Thymus (tissue), 11 donors: Measurements from ENCODE around the gene CTNNA1. TPM values are rescaled to one million over a fixed set of nuclear protein-coding genes. Genes with fewer than 3 reads are reported as not detected.

Experiments
- DNase-seq, 9 donors: peaks; one replicate each; pipeline ENCODE4 v3.0.0-alpha.2; 2013; ENCODE audit warnings: low spot score in 9 of 9, low read depth in 6 of 9, missing footprints in 1 of 9
- H3K27ac ChIP-seq, 2 donors: one replicate each; pipeline ENCODE4 v1.5.1; 2013; ENCODE audit warnings: control low read depth in 1 of 2, low read depth in 1 of 2, low read length in 1 of 2, mild to moderate bottlenecking in 1 of 2, moderate library complexity in 1 of 2
- H3K27me3 ChIP-seq, 2 donors: one replicate each; pipeline ENCODE4 v1.5.1; 2013; ENCODE audit warnings: low read length in 1 of 2; ENCODE audit not compliant: control insufficient read depth in 2 of 2, insufficient read depth in 1 of 2
- H3K36me3 ChIP-seq, 2 donors: one replicate each; pipeline ENCODE4 v1.5.1; 2013; ENCODE audit warnings: low read length in 1 of 2, mild to moderate bottlenecking in 1 of 2, moderate library complexity in 1 of 2; ENCODE audit not compliant: control insufficient read depth in 2 of 2, insufficient read depth in 2 of 2
- H3K4me1 ChIP-seq, 2 donors: one replicate each; pipeline ENCODE4 v1.5.1; 2013; ENCODE audit warnings: low read length in 2 of 2; ENCODE audit not compliant: control insufficient read depth in 2 of 2, insufficient read depth in 2 of 2
- H3K4me3 ChIP-seq, 2 donors: one replicate each; pipeline ENCODE4 v1.5.1; 2013; ENCODE audit warnings: low read length in 2 of 2, control low read depth in 1 of 2, mild to moderate bottlenecking in 1 of 2
- H3K9me3 ChIP-seq, 2 donors: one replicate each; pipeline ENCODE4 v1.5.1; 2013; ENCODE audit warnings: low read length in 1 of 2, mild to moderate bottlenecking in 1 of 2; ENCODE audit not compliant: control insufficient read depth in 2 of 2, insufficient read depth in 1 of 2
- WGBS: extraction: QIAGEN DNeasy Blood & Tissue Kit; methylation state at CpG from one replicate; pipeline ENCODE4 v1.1.7; 2013; 5-methylcytosine and 5-hydroxymethylcytosine counted together
- polyA plus RNA-seq: library from polyadenylated mRNA; stranded (reverse); fragments of 200-250 nt; gene quantifications from one replicate; pipeline ENCODE4 v1.2.3, GENCODE V29; 2013
- total RNA-seq: library from RNA; stranded (reverse); fragments of 120-200 nt; gene quantifications from one replicate; pipeline ENCODE4 v1.2.4, GENCODE V29; 2013
- donor health status: healthy.

Gene CTNNA1
- total and polyA plus RNA-seq, 2 donors, result 53.4 to 67.1 TPM

DNA sequence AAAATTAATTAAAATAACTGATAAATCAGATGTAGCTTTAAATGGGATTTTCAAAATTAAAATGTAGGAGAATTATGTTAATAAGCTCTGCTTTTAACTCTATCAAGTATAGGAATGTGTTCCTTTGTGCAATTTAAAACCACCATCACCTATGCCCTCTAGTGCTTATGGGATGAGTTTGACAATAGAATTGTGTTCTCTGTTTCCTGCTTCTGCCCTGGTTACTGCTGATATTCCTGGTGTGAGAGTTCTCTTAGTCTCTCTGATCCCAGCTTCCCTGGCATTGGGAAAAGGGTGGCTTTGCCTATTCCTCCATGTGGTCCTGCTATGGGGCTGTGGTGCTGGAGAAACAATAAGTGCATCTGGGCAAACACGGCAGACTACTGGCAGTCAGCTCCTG is 113.8 kb downstream of the CTNNA1 start:
- Histone ChIP-seq H3K36me3 (no peaks in the 10 kb centered on the region), H3K27ac (no peak overlapping the region), H3K27me3 (no peaks in the 10 kb centered on the region), H3K4me1 (peaks cover 0 to 3% of the 10 kb centered on the region in 2 donors), H3K9me3 (peaks cover 3 to 7% of the 10 kb centered on the region in 2 donors), H3K4me3 (no peak overlapping the region)
- WGBS, result 97% methylated on average over 1 of the region's 1 CpG
- DNase-seq, result no peak

DNA sequence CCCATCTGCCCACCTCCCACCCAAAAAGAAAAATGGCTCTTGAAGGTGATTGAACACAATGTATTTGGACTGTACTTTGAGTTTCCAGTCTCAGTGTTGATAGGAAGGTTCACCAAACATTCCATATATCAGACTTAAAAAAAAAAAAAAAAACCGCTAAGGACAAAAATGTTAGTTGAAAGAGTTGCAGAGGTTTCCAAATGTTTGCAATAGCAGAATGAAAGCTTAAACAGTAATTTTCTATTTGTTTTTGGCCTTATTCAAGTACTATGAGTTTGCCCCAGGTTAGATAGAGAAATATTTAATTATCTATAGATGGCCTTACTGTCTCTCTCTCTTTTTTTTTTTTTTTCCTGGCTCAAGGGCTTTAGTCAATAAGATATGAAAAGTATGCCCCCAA is 115.8 kb downstream of the CTNNA1 start:
- H3K27ac ChIP-seq, result no peak overlapping the region
- H3K36me3 ChIP-seq, result no peaks in the 10 kb centered on the region
- 98% methylated on average over 1 of the region's 1 CpG for WGBS
- H3K9me3 ChIP-seq, result no peaks in the 10 kb centered on the region
- no peak for DNase-seq
- H3K4me1 ChIP-seq, result peaks cover 0 to 3% of the 10 kb centered on the region in 2 donors
- H3K4me3 ChIP-seq, result no peak overlapping the region
- no peaks in the 10 kb centered on the region for H3K27me3 ChIP-seq

- H3K4me1 ChIP-seq, result peaks cover 0 to 3% of the 10 kb centered on the region in 2 donors
- H3K4me3 ChIP-seq, result no peak overlapping the region
- 91% methylated on average over 5 of the region's 5 CpGs for WGBS
- no peaks in the 10 kb centered on the region for H3K36me3 ChIP-seq
- peak overlapping the region in 1 of 2 donors; percentile 2 for H3K27ac ChIP-seq
- no peak for DNase-seq
- no peaks in the 10 kb centered on the region for H3K9me3 ChIP-seq
- H3K27me3 ChIP-seq, result no peaks in the 10 kb centered on the region
These were observed 116.7 kb downstream of the CTNNA1 start for GRCh38 chr5:138869763-138870500.

DNA sequence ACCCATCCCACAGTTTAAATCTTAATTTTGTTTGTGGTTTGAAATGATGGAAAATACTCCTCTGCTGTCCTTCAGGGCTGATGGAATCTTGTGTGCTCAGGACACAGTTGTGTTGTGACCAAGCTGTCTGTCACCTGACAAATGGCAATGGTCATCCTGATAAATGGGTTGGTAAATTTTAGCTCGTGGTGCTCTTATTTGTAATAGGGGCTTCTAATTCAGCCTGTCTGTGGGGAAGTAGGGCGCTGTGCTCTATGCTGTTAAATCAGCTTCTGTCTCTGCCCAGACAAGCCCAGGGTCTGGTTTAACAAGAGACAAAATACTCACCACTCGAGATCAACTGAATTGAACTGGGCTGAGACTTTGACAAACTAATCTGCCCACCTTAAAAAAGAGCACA is 117.4 kb downstream of the CTNNA1 start:
- H3K4me3 ChIP-seq, result no peak overlapping the region
- H3K9me3 ChIP-seq, result no peaks in the 10 kb centered on the region
- no peaks in the 10 kb centered on the region for H3K27me3 ChIP-seq
- no peak for DNase-seq
- peaks cover 0 to 3% of the 10 kb centered on the region in 2 donors for H3K4me1 ChIP-seq
- no peak overlapping the region for H3K27ac ChIP-seq
- 83% methylated on average over 3 of the region's 3 CpGs for WGBS
- H3K36me3 ChIP-seq, result no peaks in the 10 kb centered on the region

- H3K9me3 ChIP-seq, result no peaks in the 10 kb centered on the region
- no peaks in the 10 kb centered on the region for H3K36me3 ChIP-seq
- WGBS, result 96% methylated on average over 6 of the region's 6 CpGs
- no peak overlapping the region for H3K4me3 ChIP-seq
- no peaks in the 10 kb centered on the region for H3K27me3 ChIP-seq
- no peak overlapping the region for H3K27ac ChIP-seq
- peaks cover 0 to 3% of the 10 kb centered on the region in 2 donors for H3K4me1 ChIP-seq
- DNase-seq, result no peak
These were observed 119.7 kb downstream of the CTNNA1 start for GRCh38 chr5:138872841-138873465.

DNA sequence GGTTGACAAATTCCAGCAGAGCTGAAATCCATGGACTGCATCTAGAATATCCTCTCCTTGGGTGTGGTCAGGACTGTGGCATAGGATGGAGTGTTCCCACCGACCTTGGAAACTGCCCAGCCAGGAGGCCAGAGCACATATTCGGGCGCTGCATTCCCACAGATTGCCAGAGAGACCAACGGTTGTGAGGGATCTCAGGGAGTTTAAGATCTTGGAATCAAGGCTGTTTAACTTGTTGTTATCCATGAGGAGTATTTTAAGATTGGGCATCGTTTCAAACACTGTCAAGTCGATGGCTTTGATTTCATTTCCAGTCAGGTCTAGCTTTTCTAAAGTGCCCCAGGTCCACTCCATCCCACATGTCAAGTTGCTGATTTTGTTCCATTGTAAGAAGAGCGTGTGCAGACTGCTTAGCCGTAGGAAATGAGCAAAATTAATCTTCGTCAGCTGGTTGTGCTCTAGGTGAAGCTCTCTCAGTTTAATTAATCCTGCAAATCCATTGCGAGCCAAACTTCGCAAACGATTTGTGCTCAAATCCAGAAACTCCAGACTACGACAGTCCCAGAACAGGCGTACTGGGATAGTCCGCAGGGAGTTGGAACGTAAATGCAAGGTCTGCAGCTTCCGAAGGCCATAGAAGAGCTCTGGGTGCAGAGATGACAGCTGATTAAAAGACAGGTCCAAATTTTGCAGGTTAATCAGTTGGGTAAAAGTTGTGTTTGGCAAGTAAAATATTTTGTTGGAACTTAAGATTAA is 120.4 kb downstream of the CTNNA1 start:
- no peaks in the 10 kb centered on the region for H3K9me3 ChIP-seq
- H3K27me3 ChIP-seq, result no peaks in the 10 kb centered on the region
- no peak overlapping the region for H3K4me3 ChIP-seq
- DNase-seq, result no peak
- H3K36me3 ChIP-seq, result no peaks in the 10 kb centered on the region
- H3K27ac ChIP-seq, result no peak overlapping the region
- WGBS, result 96% methylated on average over 17 of the region's 17 CpGs
- peaks cover 0 to 3% of the 10 kb centered on the region in 2 donors for H3K4me1 ChIP-seq

DNA sequence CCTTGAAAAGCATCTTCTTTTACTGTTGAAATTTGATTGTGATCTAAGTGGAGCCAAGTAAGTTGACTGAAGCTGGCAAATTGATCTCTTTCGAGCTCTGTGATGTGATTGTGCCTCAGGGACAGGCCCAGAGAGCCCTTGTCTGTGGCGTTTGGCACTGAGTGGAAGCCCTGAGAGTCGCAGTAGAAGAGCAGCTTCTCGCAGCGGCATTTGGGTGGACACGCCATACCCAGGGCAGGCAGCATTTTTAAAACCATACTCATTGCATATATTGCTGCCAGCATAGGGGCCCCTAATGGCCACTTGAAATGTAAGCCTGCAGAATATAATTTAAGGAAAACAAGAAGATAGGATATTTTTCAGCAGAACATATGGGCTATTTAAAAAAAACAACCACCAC is 121.0 kb downstream of the CTNNA1 start:
- no peak for DNase-seq
- H3K9me3 ChIP-seq, result no peaks in the 10 kb centered on the region
- H3K27me3 ChIP-seq, result no peaks in the 10 kb centered on the region
- no peak overlapping the region for H3K4me3 ChIP-seq
- no peaks in the 10 kb centered on the region for H3K36me3 ChIP-seq
- 94% methylated on average over 6 of the region's 6 CpGs for WGBS
- peaks cover 0 to 3% of the 10 kb centered on the region in 2 donors for H3K4me1 ChIP-seq
- no peak overlapping the region for H3K27ac ChIP-seq

- no peaks in the 10 kb centered on the region for H3K9me3 ChIP-seq
- 93% methylated on average over 18 of the region's 18 CpGs for WGBS
- DNase-seq, result no peak
- H3K27me3 ChIP-seq, result no peaks in the 10 kb centered on the region
- H3K36me3 ChIP-seq, result no peaks in the 10 kb centered on the region
- peaks cover 0 to 3% of the 10 kb centered on the region in 2 donors for H3K4me1 ChIP-seq
- no peak within 1 kb of the TSS for H3K4me3 ChIP-seq
- peak within 1 kb of the TSS in 1 of 2 donors; percentile 39 for H3K27ac ChIP-seq
These were observed 121.7 kb downstream of the CTNNA1 start, which contains the start of gene LRRTM2 for GRCh38 chr5:138874771-138875551. LRRTM2 (minus strand) TSS chr5:138875335; CDS start chr5:138874911, 424 bp downstream.
